Adrenal gland (tissue), 5 donors: Measurements from ENCODE around the gene PHLDA1.

Experiments used
- POLR2A ChIP-seq, 2 donors: fragments of 450-650 bp; IDR thresholded peaks; one replicate each; pipeline ENCODE4 v1.6.1; 2017; ENCODE audit warnings: antibody characterized with exemption in 2 of 2, mild to moderate bottlenecking in 2 of 2, moderate library complexity in 1 of 2
- TF ChIP-seq, protein P1 (sequence below), 6 experiments: fragments of 450-650 bp in 4 of 6; fragments of 200-600 bp in 2 of 6; sonication (generic) in 1 of 6; IDR thresholded peaks; 1 replicate in 5 of 6; 2 replicates in 1 of 6; pipeline versions ENCODE4 v1.5.1 to v1.8.0; 2016 to 2021; ENCODE audit warnings: antibody characterized with exemption in 6 of 6, mild to moderate bottlenecking in 2 of 6, moderate library complexity in 1 of 6
- donor health status: DM: no; HTN: no; CAD: no.

DNA sequence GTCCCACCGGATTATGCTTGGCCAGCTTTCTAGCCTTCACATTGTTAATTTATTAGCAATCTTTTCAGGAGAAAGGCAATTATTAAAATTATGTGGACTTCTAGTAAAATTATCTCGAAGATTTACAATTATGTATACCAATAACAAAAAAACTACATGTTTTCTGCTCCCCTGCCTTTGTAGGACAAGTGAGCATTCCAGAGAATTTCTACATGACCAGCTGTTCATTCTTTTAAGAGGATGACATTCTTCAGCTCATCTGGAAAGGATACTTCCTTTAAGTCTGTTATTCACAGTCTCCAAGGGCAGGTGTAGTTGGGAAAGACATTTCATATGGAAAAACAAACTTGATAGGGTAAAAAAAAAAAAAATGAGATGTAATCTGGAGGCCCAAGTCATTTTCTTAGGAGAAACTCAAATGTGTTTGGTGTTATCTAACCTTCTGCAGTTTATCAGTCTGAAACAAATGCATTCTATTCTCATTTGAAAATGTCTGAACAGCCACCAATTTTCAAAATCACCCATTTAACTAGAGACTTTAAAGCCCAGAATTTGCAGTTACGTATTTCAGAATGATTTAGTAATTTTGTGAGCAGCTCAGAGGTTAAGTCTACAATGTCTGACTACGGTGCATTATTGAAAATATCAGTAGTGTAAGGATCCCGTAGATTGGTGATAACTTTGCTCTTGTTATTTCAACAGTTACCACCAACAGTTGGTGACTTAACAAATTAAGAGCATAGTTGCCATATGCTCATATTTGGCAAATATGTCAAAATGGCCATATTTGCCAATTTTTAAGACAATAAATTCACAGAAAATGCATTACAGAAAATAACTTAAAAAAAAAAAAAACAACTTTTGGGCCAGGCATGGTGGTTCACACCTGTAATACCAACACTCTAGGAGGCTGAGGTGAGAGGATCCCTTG lies 1.8 kb upstream of the PHLDA1 start:
- TF ChIP-seq, protein P1, sequence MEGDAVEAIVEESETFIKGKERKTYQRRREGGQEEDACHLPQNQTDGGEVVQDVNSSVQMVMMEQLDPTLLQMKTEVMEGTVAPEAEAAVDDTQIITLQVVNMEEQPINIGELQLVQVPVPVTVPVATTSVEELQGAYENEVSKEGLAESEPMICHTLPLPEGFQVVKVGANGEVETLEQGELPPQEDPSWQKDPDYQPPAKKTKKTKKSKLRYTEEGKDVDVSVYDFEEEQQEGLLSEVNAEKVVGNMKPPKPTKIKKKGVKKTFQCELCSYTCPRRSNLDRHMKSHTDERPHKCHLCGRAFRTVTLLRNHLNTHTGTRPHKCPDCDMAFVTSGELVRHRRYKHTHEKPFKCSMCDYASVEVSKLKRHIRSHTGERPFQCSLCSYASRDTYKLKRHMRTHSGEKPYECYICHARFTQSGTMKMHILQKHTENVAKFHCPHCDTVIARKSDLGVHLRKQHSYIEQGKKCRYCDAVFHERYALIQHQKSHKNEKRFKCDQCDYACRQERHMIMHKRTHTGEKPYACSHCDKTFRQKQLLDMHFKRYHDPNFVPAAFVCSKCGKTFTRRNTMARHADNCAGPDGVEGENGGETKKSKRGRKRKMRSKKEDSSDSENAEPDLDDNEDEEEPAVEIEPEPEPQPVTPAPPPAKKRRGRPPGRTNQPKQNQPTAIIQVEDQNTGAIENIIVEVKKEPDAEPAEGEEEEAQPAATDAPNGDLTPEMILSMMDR (IDR thresholded peaks at IDR 0.05): no peak
- TF ChIP-seq POLR2A (IDR thresholded peaks at IDR 0.05): no peak
